Smooth muscle cell (in vitro differentiated cells): Measurements from ENCODE around the gene RIMBP2. TPM values are rescaled to one million over a fixed set of nuclear protein-coding genes. Genes with fewer than 3 reads are reported as not detected.

Source experiments
- DNase-seq: peaks from one replicate; lab custom pipeline; 2025; ENCODE audit not compliant: unreplicated experiment; lab: John Stamatoyannopoulos, UW
- H2AFZ ChIP-seq: fragments of 200-600 bp; sonication (generic); 2 replicates; pipeline ENCODE4 v1.6.0; 2016; ENCODE audit warnings: antibody characterized with exemption, low read depth, mild to moderate bottlenecking
- H3F3A ChIP-seq: fragments of 200-600 bp; sonication (generic); 2 replicates; pipeline ENCODE4 v1.6.0; 2017; ENCODE audit warnings: antibody characterized with exemption, low read depth
- H3K27ac ChIP-seq: fragments of 200-600 bp; sonication (generic); 2 replicates; pipeline ENCODE4 v1.5.1; 2016; ENCODE audit warnings: low read depth, mild to moderate bottlenecking
- H3K27me3 ChIP-seq: fragments of 200-600 bp; sonication (generic); 2 replicates; pipeline ENCODE4 v1.6.1; 2016; ENCODE audit warnings: low read depth, mild to moderate bottlenecking
- H3K36me3 ChIP-seq: fragments of 200-600 bp; sonication (generic); 2 replicates; pipeline ENCODE4 v1.5.1; 2016; ENCODE audit warnings: low read depth
- H3K4me1 ChIP-seq: fragments of 200-600 bp; sonication (generic); 2 replicates; pipeline ENCODE4 v1.5.1; 2016; ENCODE audit warnings: low read depth
- H3K4me2 ChIP-seq: fragments of 200-600 bp; sonication (generic); 2 replicates; pipeline ENCODE4 v1.6.0; 2016; ENCODE audit warnings: mild to moderate bottlenecking
- H3K4me3 ChIP-seq: fragments of 200-600 bp; sonication (generic); 2 replicates; pipeline ENCODE4 v1.5.1; 2016; ENCODE audit warnings: mild to moderate bottlenecking
- H3K79me2 ChIP-seq: fragments of 200-600 bp; sonication (generic); 2 replicates; pipeline ENCODE4 v1.6.0; 2016; ENCODE audit warnings: low read depth, mild to moderate bottlenecking
- H3K9ac ChIP-seq: fragments of 200-600 bp; sonication (generic); 2 replicates; pipeline ENCODE4 v1.6.0; 2016; ENCODE audit warnings: low read depth
- H3K9me3 ChIP-seq: fragments of 200-600 bp; sonication (generic); replicated peaks from 2 replicates; pipeline ENCODE4 v1.5.1; 2016; ENCODE audit warnings: low read depth
- H4K20me1 ChIP-seq: fragments of 200-600 bp; sonication (generic); 2 replicates; pipeline ENCODE4 v1.6.0; 2016; ENCODE audit warnings: low read depth
- CTCF ChIP-seq: fragments of 200-600 bp; sonication (generic); IDR thresholded peaks from 2 replicates; pipeline ENCODE4 v1.5.1; 2017; ENCODE audit warnings: borderline replicate concordance, mild to moderate bottlenecking, antibody characterized with exemption; ENCODE audit not compliant: insufficient read depth, poor library complexity, severe bottlenecking
- WGBS: methylation state at CpG from one replicate; pipeline ENCODE4 v1.1.7; 2016; ENCODE audit warnings: low lambda C conversion rate; 5-methylcytosine and 5-hydroxymethylcytosine counted together
- polyA plus RNA-seq: library from polyadenylated mRNA; unstranded; fragments of >200 nt; fragmentation: Nextera tagmentation; extraction: Ambion mirVana; gene quantifications from 2 replicates; pipeline ENCODE4 v1.2.1, GENCODE V29; 2016
- total RNA-seq: library from RNA; depleted of rRNA; stranded (reverse); fragments of >200 nt; gene quantifications from 2 replicates; pipeline ENCODE4 v1.2.3, GENCODE V29; 2014

Gene RIMBP2
- total and polyA plus RNA-seq, 2 experiments from 2014 or later: 2.3 TPM; not detected in 1

DNA sequence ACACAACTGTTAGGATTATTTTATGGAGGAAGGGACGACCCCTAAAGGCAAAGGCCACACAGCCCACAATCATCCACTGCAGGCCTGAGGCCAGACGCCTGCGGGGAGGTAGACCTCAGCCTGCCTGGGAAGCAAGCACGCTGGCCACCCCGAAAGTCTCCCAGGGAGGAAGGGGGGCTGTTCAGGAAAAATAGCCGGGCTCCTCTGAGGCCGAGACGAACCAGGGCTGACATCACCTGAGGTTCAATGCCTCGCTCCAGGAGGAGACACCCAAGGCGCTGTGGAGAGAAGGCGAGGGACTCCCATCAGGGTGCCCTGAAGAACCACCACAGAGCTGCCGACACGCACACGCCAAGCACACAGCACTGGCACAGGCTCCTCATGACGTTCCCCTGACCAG is 251.1 kb downstream of the RIMBP2 start:
- no peak for TF ChIP-seq CTCF
- no peaks in the 10 kb centered on the region for H3K79me2 ChIP-seq
- H3K4me1 ChIP-seq: no peaks in the 10 kb centered on the region
- DNase-seq: no peak
- no peak overlapping the region for H2AFZ ChIP-seq
- H3K9ac ChIP-seq: no peak overlapping the region
- 96% methylated on average over 15 of the region's 15 CpGs for WGBS
- H3K4me2 ChIP-seq: no peak overlapping the region
- no peaks in the 10 kb centered on the region for H3F3A ChIP-seq
- no peak overlapping the region for H3K27ac ChIP-seq
- no peak overlapping the region for H3K4me3 ChIP-seq
- H3K27me3 ChIP-seq: no peaks in the 10 kb centered on the region
- no peaks in the 10 kb centered on the region for H3K36me3 ChIP-seq
- no peaks in the 10 kb centered on the region for H3K9me3 ChIP-seq
- no peaks in the 10 kb centered on the region for H4K20me1 ChIP-seq

DNA sequence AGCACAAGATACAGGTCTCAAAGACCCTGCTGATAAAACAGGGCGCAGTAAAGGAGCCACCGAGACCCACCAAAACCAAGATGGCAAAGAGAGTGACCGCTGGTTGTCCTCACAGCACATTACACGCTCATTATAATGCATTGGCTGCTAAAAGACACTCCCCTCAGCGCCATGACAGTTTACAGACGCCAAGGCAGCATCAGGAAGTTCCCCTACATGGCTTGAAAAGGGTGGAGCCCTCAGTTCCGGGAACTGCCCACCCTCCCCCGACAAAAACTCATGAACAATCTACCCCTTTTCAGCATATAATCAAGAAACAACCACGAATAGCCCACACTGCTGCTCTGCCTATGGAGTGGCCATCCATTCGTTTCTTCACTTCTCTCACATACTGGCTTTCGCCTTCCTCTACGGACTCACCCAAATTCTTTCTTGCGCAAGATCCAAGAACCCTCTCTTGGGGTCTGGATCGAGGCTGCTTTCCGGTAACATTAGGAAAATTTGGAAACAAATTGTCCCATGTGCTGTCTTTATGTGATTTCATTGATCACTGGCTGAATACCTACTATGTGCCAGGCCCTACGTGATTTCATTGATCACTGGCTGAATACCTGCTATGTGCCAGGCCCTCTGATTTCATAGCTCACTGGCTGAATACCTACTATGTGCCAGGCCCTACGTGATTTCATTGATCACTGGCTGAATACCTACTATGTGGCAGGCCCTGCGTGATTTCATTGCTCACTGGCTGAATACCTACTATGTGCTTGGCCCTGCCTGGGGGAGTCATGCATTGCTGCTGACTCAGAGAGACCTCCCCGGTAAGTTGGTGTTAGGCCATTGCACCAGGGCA is 252.1 kb downstream of the RIMBP2 start:
- 73% methylated on average over 19 of the region's 19 CpGs for WGBS
- Histone ChIP-seq H3K9ac (no peak overlapping the region), H3K27me3 (no peaks in the 10 kb centered on the region), H3K9me3 (no peaks in the 10 kb centered on the region), H2AFZ (no peak overlapping the region), H4K20me1 (no peaks in the 10 kb centered on the region), H3K36me3 (no peaks in the 10 kb centered on the region), H3K4me1 (no peaks in the 10 kb centered on the region), H3F3A (no peaks in the 10 kb centered on the region), H3K27ac (no peak overlapping the region), H3K4me3 (no peak overlapping the region), H3K79me2 (no peaks in the 10 kb centered on the region), H3K4me2 (no peak overlapping the region)
- no peak for TF ChIP-seq CTCF
- no peak for DNase-seq

GRCh38 chr12:130463275-130463658 is 252.8 kb downstream of the RIMBP2 start:
- H3K27me3 ChIP-seq: no peaks in the 10 kb centered on the region
- H4K20me1 ChIP-seq: no peaks in the 10 kb centered on the region
- H3K36me3 ChIP-seq: no peaks in the 10 kb centered on the region
- H3F3A ChIP-seq: no peaks in the 10 kb centered on the region
- 93% methylated on average over 9 of the region's 9 CpGs for WGBS
- H3K4me1 ChIP-seq: no peaks in the 10 kb centered on the region
- H3K27ac ChIP-seq: no peak overlapping the region
- no peaks in the 10 kb centered on the region for H3K79me2 ChIP-seq
- no peak overlapping the region for H3K9ac ChIP-seq
- no peak overlapping the region for H2AFZ ChIP-seq
- DNase-seq: no peak
- no peaks in the 10 kb centered on the region for H3K9me3 ChIP-seq
- H3K4me2 ChIP-seq: no peak overlapping the region
- H3K4me3 ChIP-seq: no peak overlapping the region
- TF ChIP-seq CTCF: no peak
